Activated CD8-positive, alpha-beta memory T cell treated with anti-CD3 and anti-CD28 coated beads, Interleukin-2, amount 50 U/mL, for 24 hours (primary cell): ENCODE data around the gene DPP6.

Experiments
- DNase-seq: peaks from one replicate; pipeline ENCODE4 v3.0.0-alpha.2; 2020; ENCODE audit errors: extremely low read depth

DPP6 gene

DNA sequence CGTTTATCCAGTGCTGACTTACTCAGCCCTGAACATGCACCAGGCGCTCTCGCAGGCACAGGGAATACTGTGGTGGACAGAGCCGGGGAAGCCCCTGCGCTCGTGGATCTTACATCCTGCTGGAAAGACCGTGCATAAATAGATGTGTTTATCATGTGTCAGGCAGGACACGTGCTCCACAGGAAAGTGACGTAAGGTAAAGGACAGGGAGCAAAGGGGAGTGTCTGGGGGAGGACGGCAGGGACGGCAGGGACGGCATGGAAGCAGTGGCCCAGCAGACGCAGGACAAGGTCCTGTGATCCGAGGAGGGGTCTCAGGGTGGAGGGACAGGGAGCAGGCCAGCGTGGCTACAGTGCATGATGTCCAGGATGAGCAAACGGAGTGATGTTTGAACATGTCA, 540.2 kb downstream of the DPP6 start:
- DNase-seq, result no peak

DNA sequence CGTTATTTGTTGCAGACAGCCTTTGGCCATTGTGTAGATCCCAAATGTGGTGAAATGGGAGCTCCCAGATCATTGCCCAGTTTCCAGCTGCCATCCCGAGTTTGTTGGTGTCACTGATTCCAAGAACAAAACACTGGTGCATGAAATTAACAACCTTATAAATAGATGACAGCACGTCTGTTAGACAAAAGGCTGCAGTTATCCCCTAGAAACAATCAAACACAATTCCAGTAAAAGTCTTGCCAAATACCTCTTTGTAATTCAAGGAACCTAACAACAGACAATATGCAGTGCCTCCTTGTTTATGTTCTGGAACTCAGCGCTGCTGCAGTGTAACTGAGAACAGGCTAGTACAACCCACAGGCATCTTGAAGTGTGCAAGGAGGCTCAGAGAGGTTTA, 546.2 kb downstream of the DPP6 start:
- no peak for DNase-seq

DNA sequence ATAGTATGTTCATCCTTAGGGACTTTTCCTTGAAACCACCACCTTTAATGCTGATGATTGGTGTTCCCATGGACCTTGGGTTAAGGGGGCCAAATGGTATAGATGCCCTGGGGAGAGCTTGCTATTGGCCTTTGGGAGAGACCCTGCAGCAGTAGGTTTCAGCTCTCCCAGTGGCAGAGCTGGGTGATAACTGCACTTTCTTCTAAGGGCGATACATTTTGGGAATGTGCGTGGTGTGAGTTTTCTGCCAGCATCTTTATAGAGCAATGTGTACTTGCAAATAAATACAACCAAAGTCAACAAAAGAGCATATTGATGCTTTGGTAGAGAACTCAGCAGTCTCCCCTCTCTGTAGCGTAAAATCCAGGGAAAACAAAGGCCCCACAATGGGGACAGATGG, 546.7 kb downstream of the DPP6 start:
- no peak for DNase-seq

DNA sequence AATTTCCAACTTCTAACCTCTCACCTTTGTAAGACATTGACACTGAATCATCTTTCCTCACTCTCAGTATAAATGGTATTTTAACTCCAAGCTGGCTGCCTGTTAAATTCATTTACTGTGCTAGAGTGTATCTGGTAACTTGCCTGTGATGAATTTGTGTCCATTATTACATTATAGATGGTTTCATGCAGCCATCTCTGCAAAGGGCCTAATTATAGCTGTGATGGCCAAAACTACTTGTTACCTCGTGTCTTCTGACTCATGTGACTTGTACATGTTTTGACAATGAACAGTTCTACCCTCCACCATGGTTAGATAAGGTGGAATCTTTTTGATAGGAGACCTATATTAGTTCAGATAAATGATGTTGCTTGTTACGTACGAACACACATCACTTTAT, 558.7 kb downstream of the DPP6 start:
- DNase-seq, result no peak

DNA sequence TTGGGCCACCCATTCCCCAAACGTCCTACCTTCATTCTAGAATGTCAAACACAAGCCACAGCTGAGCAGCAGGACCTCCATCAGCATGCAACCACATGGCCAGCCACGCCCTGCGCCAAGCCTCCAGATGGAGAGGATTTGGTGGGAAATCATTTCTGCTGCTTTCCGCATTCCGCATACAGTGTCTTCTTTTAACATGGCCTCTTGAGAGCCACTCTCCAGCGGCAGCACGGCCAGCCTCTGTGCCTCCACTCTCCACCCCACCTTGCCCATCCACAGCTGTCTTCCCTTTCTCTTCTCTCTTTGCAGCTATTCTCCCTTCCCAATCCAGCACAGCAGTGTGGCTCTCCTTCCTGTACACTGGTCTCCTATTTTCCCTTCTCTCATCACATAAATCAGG, 561.6 kb downstream of the DPP6 start:
- no peak for DNase-seq

DNA sequence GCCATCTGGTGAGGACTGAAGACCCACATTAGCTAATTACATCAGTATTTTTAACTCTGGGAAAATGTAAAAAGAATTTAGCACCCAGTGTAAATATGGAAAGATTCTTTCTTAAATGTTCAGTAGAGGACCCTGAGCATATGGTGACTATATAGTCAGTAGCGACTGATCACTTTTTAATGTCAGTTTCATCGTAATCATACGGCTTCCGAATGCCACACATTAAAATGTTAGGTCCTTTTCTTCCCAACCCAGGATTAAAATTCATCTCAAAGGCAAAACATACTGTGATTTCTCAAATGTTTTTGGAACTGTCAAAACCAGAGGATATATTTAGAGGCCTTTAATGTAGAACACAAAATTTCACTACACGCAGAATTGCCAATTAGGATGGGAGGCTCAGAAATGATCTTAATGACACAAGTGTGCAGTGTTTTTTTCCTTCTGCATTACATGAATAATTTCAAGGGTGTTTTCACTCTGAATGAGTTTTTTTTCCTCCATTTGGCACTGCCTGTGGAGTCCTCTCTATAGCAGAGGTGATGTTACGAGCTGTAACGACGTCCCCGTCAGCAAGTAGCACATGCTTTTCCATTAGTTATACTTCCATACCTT, 568.0 kb downstream of the DPP6 start:
- DNase-seq, result no peak

DNA sequence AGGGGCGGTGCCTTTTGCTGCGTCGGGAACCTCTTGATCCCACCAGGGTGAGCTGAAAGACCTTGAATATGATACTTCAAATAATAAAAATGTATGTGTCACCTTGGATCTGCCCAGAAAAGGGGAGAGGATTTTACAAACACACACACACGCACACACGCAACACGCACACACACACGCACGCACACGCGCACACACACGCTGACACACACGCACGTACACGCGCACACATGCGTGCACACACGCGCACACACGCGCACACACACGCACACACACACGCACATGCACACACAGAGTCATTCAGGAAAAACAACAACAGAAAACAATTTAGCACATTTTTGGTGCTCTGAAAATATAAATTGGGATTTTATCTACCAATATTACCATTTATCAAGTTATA, 571.2 kb downstream of the DPP6 start:
- no peak for DNase-seq

DNA sequence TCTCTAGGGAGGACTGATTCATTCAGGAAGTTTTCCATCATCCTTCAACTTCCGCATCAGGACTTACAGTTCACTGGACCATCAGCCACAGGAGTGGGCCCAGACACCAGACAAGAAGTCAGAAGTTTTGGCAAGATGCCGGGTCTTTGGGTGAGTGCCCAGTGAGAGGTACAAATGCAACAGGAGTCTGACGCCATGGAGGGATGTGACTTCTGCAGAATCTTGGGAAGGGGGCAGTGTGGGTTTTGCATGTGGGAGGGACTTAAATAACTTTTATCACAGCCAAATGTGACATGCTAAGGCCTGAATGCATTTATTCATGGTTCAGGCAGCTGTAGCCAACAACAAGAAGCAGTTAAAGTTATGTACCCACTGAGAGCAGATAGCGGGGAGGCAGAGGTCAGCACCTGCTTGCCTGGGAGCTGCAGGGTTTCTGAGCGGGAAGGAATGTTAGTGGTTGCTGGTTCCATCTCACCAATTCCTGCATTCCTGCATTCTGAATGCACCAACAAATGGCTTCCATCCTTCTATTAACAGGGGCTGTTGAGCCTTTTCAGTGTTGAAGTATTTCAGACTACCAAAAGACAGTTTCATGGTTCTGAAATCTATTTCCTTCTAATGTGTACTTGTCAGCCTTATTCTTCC, 575.6 kb downstream of the DPP6 start:
- no peak for DNase-seq

DNA sequence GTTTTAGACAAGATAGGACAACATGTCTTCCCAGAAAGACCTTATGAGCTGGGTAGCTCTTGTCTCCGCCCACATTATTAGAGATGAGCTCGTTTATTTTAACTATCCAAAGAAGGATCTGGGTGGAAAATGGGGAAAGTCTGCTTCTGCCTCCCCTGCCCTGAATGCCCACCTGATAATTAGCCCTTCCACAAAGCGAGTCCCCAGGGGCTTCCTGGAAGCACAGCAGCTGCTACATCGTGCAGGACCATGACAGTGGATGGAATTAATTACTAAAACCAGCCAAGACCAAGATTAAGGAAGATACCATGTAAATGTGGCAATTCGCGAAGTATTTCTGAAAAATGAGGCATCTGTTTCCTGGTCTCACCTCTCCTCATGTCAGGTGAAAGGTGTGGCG, 576.4 kb downstream of the DPP6 start:
- DNase-seq, result no peak

DNA sequence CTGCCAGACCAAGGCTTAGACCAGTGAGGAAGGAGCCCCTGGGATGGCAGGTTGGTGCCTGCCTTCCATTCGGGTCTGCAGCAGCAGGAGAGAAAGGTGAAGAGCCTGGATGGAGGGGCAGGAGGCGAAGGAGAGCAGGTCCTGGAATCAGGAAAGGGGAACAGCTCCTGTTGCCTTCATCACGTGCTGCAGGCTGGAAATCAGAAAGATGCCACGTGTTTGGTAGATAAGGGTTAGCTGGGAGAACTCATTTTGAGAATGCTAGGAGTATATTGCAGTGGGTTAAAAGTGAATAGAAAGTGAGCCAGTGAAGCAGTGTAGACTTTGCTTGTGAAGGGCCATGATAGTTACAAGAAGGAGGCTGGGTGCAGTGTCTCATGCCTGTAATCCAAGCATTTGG, 579.0 kb downstream of the DPP6 start:
- no peak for DNase-seq

DNA sequence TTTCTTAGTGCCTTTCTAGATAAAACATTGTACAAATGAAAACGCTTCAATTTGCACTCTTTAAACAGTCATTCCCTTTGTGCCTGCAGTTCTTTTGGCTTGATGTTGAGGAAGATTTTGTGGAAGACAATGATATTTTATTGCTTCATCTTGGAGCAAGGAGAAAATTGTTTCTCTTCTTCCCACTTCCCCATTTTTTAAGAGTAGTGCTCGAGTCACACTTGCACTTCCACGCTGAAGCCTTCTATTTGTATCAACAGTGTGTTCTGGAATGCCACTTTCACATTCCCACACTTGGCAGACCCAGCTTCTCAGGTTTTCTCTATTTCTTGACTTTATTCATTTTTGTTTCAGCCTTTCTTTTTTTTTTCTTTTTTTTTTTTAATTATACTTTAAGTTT, 581.4 kb downstream of the DPP6 start:
- no peak for DNase-seq

DNA sequence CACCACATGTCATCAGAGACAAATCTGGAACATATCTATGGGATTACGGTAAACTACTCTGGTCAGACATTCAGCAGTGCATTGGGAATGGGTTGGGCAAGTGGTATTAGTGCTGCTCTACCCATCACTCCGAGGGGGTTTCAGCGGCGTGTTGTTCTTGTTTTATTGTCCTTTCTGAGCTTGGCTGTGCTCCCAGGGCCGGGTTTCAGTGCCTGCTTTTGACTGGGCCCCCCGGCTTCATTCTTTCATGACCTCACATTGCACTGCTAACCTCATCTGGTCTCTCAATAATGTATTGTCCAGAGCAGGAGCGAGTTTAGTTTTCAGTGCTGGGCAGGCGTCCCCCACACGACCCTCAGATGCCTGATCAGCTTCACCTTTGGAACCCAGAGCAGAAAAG, 586.1 kb downstream of the DPP6 start:
- no peak for DNase-seq

DNA sequence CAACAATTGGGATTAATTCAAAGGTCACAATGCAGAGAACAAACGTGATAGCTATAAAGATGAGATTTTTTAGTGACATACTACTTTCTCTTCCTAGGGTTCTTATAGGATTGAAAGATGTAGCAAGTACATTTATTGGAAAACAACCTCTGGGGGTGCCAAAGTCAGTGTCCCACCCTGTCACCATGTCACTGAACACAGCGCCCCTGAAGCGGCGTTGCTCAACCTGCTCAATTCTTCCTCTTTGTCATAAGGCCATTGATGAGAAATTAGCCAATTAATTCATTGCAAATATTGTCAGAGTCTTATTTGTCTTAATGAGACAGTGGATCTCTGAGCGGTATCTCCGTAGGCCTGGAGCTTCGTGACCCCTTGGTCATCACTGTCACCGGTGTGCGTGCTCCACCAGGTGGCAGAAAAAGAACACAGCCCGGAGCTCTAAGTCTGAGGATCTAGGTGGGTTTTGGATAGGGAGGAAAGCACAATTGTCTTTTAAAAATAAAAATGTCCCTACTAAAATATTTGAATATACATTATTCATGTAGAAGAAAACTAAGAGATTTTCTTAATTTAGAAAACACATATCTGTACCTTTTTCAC, 588.2 kb downstream of the DPP6 start:
- no peak for DNase-seq

DNA sequence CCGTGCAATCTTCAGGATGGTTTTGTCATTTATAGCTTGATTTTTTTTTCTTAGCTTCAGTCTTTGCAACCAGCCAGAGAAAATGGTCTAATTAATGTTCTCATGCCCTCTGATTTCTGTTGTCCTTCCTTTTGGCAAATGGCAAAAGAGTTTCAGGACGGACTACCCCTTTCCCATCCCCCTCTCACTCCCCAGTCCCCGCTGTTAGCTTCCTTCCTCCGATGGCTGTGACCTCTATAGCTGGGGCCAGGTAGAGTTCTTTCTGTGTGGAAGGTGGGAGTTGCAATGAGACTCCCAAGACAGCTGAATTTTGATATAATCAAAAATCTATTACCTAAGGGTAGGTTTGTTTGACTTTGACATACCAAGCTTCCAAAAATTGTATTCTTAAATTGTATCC, 588.7 kb downstream of the DPP6 start:
- no peak for DNase-seq

DNA sequence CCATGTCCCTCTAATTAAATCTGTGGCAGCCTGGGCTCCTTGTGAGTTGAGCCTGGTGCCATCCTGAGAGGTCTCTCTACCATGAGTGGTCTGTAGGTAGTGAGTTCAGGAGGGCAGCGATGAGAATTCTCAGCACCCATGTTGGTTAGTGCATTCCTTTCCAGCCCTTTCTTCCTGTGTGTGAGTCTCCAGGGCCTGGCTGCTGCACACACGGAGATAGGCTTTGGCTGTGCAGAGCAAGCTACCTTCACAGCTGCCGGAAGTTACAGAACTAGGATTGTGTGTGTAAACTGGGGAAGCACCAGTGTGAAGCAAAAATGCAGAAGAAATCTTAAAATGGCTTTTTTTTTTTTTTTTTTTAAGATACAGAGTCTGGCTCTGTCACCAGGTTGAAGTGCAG, 592.2 kb downstream of the DPP6 start:
- no peak for DNase-seq

DNA sequence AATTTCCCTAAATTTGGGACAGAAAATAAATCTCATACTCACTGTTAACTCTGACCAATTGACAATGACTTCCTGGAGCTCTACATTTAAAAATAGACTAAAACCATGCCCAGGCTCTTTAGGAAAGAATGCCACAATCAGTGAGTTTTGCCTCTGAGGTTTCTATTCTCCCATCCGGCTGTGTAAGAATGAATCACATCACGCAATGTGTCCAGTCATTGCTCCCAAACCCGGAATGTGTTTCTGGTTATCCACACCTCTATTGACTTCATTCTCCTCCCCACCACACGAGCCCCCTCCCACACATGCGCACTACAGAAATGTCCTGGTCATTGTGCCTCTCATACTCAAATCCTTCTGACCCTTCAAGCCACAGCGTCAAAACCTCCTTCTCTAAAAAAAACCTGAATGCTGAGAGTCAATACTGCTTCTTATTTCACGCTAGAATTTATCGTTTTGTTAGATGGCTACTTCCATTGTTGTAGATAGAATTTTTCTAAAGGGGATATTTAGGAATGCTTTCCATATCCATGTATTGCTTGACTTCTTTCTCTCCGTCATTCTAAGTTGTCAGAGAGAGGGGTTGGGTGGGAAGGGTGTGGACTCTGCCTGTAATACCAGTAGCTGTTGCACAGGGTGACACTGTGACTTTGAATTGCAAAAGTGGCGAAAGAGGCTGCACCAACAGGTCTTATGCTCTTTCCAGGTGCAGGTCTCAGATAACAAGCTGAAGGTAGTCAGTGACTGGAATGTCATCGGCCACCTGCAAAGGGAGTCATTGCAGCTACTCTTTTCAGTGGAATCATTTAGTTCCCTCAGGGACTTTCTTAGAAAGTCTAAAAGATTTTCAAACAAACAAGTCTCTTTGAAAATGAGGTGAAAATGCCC, 594.2 kb downstream of the DPP6 start:
- DNase-seq, result no peak

DNA sequence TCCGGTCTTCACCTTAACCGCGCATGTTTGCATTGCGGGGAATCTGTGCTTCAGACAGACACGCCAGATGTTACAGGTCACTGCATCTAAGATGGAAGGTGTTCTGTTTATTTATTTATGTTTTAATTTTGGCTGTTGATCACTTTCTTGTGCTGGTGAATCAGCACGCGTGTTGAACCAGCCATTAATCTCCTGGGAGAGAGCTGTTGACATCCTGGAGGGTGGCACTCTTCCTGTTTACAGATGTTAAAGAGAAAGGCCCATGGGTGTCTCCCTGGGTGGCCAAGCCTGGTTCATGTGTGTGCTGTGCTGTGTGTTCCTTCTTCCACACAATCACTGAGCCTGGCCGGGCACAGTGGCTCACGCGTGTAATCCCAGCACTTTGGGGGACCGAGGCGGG, 595.4 kb downstream of the DPP6 start:
- no peak for DNase-seq

DNA sequence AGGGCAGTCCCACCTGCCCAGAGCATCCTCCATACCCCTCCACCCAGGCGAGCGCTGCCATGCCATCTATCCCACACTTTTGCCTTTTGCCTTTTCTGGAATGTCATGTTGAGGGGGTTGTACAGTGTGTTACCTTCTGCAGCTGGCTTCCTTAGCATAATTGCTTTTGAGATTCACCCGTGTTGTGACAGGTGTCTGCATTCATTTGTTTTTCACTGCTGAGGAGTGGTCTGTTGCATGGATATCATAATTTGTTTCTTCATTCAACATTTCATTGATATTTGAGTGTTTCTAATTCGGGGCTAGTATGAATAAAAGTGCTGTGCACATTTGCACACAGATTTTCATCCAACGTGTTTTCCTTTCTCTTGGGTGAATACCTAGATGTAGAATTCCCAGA, 596.8 kb downstream of the DPP6 start:
- DNase-seq, result no peak

DNA sequence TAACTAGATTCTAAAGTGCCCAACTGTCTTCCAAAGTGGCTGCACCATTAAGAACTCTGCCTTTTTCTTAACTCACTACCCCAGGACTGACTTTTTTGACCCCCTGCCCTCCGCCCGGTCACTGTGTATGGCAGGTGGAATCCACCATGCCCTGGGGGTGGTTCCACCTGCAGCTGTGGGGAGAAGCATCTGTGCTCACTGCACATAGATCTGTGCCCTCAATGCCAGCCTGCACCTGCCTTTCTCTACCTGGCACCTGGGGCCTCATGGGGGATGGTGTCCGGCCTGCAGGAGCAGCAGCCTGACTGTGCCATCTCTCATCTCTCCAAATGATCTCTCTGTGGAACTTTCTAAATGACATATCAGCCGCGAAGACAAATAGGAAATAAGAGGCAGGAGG, 597.2 kb downstream of the DPP6 start:
- no peak for DNase-seq

DNA sequence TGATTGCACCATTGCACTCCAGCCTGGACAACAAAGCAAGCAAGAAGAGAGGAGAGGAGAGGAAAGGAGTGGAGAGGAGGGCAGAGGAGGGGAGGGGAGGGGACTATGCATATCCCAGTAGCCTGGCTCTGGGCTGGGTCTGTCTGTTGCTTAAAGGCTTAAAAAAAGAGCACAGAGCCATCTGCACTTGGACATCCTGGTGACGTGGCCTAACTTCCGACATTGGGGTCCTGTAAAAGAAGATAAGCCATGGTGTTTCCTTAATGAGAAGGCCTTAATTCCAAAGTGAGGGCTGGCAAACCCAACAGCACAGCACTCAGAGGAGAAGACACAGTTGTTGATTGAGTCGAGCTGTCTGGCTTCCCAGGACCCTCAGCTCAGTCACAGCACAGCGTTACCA, 598.1 kb downstream of the DPP6 start:
- DNase-seq, result no peak

DNA sequence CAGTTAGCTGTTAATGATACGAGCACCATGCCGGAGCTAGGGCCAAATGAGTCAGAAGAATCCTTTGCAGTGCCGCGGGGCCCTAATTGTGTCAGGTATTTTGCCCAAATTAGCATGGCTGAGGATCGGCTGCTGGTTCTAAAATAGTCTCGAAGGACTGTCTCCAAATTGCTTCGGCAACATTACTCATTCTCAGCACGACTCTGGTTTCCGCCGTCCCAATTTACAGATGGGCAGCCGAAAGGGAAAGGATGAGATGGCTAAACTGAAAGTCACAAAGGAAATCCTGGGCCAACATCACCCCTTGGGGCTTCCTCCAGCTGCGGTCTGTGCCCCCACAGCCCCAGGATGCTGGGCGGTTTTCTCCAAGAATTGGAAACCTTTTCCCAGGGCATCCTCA, 599.3 kb downstream of the DPP6 start:
- no peak for DNase-seq

DNA sequence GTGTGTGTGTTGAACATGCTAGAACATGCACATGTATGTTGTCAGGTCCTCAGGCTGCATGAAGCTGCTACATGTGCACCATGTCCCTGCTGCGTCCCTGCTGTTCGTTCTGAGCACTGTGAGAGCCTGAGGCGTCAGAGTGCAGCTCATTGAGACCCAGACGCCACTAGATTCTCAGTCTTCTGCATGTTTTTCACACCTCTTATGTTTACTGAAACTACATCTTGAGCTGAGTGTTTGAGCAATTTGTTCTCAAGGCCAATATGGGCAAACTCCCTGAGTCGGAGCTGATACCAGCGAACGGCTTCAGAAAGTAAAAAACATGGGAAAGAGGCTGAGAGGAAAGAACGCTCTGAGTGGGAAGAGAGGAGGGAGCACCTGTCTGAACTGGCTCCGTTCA, 600.4 kb downstream of the DPP6 start:
- DNase-seq, result no peak

DNA sequence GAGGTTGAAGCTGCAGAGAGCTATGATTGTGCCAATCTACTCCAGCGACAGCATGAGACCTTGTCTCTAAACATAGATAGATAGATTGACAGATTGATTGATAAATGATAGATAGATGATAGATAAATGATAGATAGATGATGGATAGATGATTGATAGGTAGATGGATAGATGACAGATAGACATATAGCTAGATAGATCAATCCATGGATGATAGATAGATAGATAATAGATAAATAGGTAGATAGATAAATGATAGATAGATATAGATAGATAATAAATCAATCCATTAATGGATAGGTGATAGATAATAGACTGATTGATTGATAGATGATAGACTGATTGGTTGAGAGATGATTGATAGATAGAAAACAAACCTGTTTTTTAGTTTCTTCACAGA, 601.1 kb downstream of the DPP6 start:
- DNase-seq, result no peak
